Caco-2 (cell line): ENCODE results near the gene RAB4B. TPM values are rescaled to one million over a fixed set of nuclear protein-coding genes. Genes with fewer than 3 reads are reported as not detected.

ENCODE experiments used
- BruUV-seq: library from RNA; stranded (reverse); fragments of 400-500 nt; replicated peaks from 2 replicates; lab custom pipeline; 2021; lab: Mats Ljungman, UMichigan
- CTCF ChIA-PET: fragments of 300-600 bp; sonication (Branson Sonifier 250); formaldehyde crosslinking; loops from one replicate; lab custom pipeline; 2022; ENCODE audit warnings: antibody characterized with exemption; lab: Charles Lee
- POLR2A ChIA-PET: fragments of 300-600 bp; sonication (Branson Sonifier 250); formaldehyde crosslinking; loops from one replicate; lab custom pipeline; 2022; ENCODE audit warnings: antibody characterized with exemption; lab: Charles Lee
- DNase-seq, 2 experiments: peaks; one replicate each; pipeline versions ENCODE4 v3.0.0 to v3.0.0-alpha.2; 2020 to 2022
- H3K27me3 ChIP-seq: replicated peaks from 2 replicates; pipeline ENCODE4 v1.6.0; 2011; ENCODE audit warnings: low read length; ENCODE audit not compliant: control insufficient read depth, insufficient read depth
- H3K36me3 ChIP-seq: 2 replicates; pipeline ENCODE4 v1.5.1; 2011; ENCODE audit warnings: low read length; ENCODE audit not compliant: control insufficient read depth, insufficient read depth
- H3K4me1 ChIP-seq: fragments of 250-450 bp; sonication (Bioruptor Pico); 2 replicates; pipeline ENCODE4 v1.5.1; 2020; ENCODE audit warnings: mild to moderate bottlenecking
- H3K4me3 ChIP-seq: 2 replicates; pipeline ENCODE4 v1.5.1; 2011; ENCODE audit warnings: low read depth, mild to moderate bottlenecking, control low read depth, low read length
- H3K9me3 ChIP-seq: fragments of 250-450 bp; sonication (Bioruptor Pico); 2 replicates; pipeline ENCODE4 v1.5.1; 2020; ENCODE audit warnings: mild to moderate bottlenecking, moderate library complexity
- H3K27ac Mint-ChIP-seq: one replicate; pipeline ENCODE4 v1.8.0; 2022; ENCODE audit warnings: mixed read lengths; ENCODE audit not compliant: unreplicated experiment
- H3K27me3 Mint-ChIP-seq: one replicate; pipeline ENCODE4 v1.8.0; 2022; ENCODE audit warnings: mixed read lengths; ENCODE audit not compliant: insufficient read depth, unreplicated experiment
- H3K36me3 Mint-ChIP-seq: one replicate; pipeline ENCODE4 v1.8.0; 2022; ENCODE audit warnings: mild to moderate bottlenecking, mixed read lengths; ENCODE audit not compliant: insufficient read depth, unreplicated experiment
- H3K4me1 Mint-ChIP-seq: one replicate; pipeline ENCODE4 v1.8.0; 2022; ENCODE audit warnings: low read depth, mixed read lengths; ENCODE audit not compliant: unreplicated experiment
- H3K4me3 Mint-ChIP-seq: one replicate; pipeline ENCODE4 v1.8.0; 2022; ENCODE audit warnings: mild to moderate bottlenecking, moderate library complexity, mixed read lengths; ENCODE audit not compliant: unreplicated experiment
- H3K9me3 Mint-ChIP-seq: one replicate; pipeline ENCODE4 v1.8.0; 2022; ENCODE audit warnings: mixed read lengths; ENCODE audit not compliant: unreplicated experiment
- CTCF ChIP-seq, 2 experiments: fragments of 200-600 bp in 1 of 2; IDR thresholded peaks; 1 replicate in 1 of 2; 2 replicates in 1 of 2; pipeline versions ENCODE4 v1.5.1 to v1.8.0; 2011 to 2022; ENCODE audit warnings: antibody characterized with exemption in 1 of 2, control low read depth in 1 of 2, inconsistent platforms in 1 of 2, low read depth in 1 of 2, low read length in 1 of 2, mild to moderate bottlenecking in 1 of 2, moderate library complexity in 1 of 2; ENCODE audit not compliant: insufficient read depth in 1 of 2, severe bottlenecking in 1 of 2, unreplicated experiment in 1 of 2
- intact Hi-C: fragments of 100-400 bp; cut with micrococcal nuclease; formaldehyde crosslinking; loops from one replicate; pipeline ENCODE4 v1.10.0; 2022; ENCODE audit not compliant: unreplicated experiment
- total RNA-seq: library from RNA; stranded (reverse); gene quantifications from 2 replicates; pipeline ENCODE4 v1.2.3, GENCODE V29; 2022

Gene RAB4B
- total RNA-seq, 1 experiment from 2014 or later = 21.5 TPM

GRCh38 chr19:40802300-40803169 lies 24.5 kb downstream of the RAB4B start:
- Histone ChIP-seq H3K4me1 (peaks cover 13% of the 10 kb centered on the region), H3K27me3 (no peaks in the 10 kb centered on the region), H3K36me3 (peaks cover 23% of the 10 kb centered on the region), H3K4me3 (no peak overlapping the region), H3K9me3 (no peaks in the 10 kb centered on the region)
- Mint-ChIP-seq H3K36me3 (peaks cover 91% of the 10 kb centered on the region), H3K27me3 (no peaks in the 10 kb centered on the region), H3K9me3 (no peaks in the 10 kb centered on the region), H3K27ac (peak overlapping the region; percentile 58), H3K4me1 (peaks cover 30% of the 10 kb centered on the region), H3K4me3 (peak overlapping the region; percentile 57)
- POLR2A ChIA-PET = interaction anchor here (1.0 kb wide), 1 partner anchor 175 kb away, joined by 3 read pairs; no protein-coding TSS in a partner anchor
- no peak for DNase-seq
- TF ChIP-seq CTCF (IDR thresholded peaks at IDR 0.05; ENCODE audit: insufficient read depth in 1 of 2, low read depth in 1 of 2, low read length in 1 of 2, severe bottlenecking in 1 of 2, unreplicated experiment in 1 of 2) = no peak
- CTCF ChIA-PET = no interaction called here
- no TSS peak for BruUV-seq
- intact Hi-C loops = no loop called here

- DNase-seq = no peak
- Histone ChIP-seq H3K4me3 (no peak overlapping the region), H3K4me1 (peaks cover 7% of the 10 kb centered on the region), H3K27me3 (no peaks in the 10 kb centered on the region), H3K9me3 (no peaks in the 10 kb centered on the region), H3K36me3 (peaks cover 25% of the 10 kb centered on the region)
- no TSS peak for BruUV-seq
- Mint-ChIP-seq H3K9me3 (no peaks in the 10 kb centered on the region), H3K4me3 (no peak overlapping the region), H3K4me1 (peaks cover 34% of the 10 kb centered on the region), H3K36me3 (peaks cover 97% of the 10 kb centered on the region), H3K27ac (peak overlapping the region; percentile 18), H3K27me3 (no peaks in the 10 kb centered on the region)
- no peak for TF ChIP-seq CTCF (IDR thresholded peaks at IDR 0.05; ENCODE audit: insufficient read depth in 1 of 2, low read depth in 1 of 2, low read length in 1 of 2, severe bottlenecking in 1 of 2, unreplicated experiment in 1 of 2)
- intact Hi-C loops = no loop called here
- CTCF ChIA-PET = no interaction called here
- POLR2A ChIA-PET = interaction anchor here (1.0 kb wide), 1 partner anchor 176 kb away, joined by 3 read pairs; no protein-coding TSS in a partner anchor
These were observed 25.3 kb downstream of the RAB4B start for GRCh38 chr19:40803170-40803856.
